Activated CD4-positive, alpha-beta T cell treated with anti-CD3 and anti-CD28 coated beads for 24 hours (primary cell): ENCODE data around the gene ASRGL1.
"Not testable (repeated sequence)": the region's sequence is repeated elsewhere in the genome, so short reads cannot be mapped to it uniquely, and the experiment has no call there.

Experiments
- DNase-seq, 2 donors: peaks; one replicate each; pipeline ENCODE4 v3.0.0-alpha.2; 2020; ENCODE audit warnings: low read depth in 2 of 2

The ASRGL1 gene

GRCh38 chr11:62337303-62338181 lies at the start of gene ASRGL1:
Gene ASRGL1 (plus strand): TSS chr11:62337448. CDS start chr11:62337978, 530 bp downstream.
- DNase-seq, result peak; percentile 54 to 69

- DNase-seq, result no peak
Measured at GRCh38 chr11:62295504-62295903, 41.7 kb upstream of the ASRGL1 start.

DNA sequence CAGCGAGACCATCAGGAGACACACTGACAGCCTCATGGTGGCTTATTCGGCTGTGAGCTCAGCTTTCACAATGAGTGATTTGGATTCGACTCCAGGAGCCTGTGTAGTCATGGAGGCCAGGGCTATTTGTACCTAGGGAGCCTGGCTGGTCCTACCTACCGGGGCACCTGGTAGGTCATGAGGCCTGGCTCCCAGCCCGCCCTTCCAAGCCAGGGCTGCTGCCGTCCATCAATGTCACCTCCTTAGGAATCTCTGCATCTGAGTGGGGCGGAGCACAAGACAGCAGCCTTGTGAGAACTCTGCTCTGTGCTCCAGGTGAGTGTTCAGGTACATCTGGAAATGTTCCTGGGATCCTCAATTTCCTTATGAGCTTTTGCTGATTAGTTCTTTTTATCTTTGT lies 38.3 kb upstream of the ASRGL1 start, which contains the start of gene SCGB1D4:
Gene SCGB1D4 (minus strand): TSS at position 101 of the 400 bp plus-strand sequence. CDS start 65 bp downstream, at position 36.
- no peak for DNase-seq

GRCh38 chr11:62306227-62306626 lies 31.0 kb upstream of the ASRGL1 start:
- DNase-seq, result no peak

- no peak for DNase-seq
Measured at GRCh38 chr11:62307950-62308349, 29.3 kb upstream of the ASRGL1 start.

DNA sequence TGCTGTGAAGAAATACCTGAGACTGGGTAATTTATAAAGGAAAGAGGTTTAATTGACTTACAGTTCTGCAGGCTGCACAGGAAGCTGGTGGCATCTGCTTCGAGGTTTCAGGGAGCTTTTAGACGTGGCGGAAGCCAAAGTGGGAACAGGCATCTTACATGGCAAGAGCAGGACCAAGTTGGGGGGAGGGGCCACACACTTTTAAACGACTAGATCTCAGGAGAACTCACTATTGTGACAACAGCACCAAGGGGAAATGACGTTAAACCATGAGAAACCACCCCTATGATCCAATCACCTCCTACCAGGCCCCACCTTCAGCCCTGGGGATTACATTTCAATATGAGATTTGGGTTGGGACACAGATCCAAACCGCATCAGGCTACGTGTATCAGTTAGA lies 27.3 kb upstream of the ASRGL1 start:
- DNase-seq, result no peak

DNA sequence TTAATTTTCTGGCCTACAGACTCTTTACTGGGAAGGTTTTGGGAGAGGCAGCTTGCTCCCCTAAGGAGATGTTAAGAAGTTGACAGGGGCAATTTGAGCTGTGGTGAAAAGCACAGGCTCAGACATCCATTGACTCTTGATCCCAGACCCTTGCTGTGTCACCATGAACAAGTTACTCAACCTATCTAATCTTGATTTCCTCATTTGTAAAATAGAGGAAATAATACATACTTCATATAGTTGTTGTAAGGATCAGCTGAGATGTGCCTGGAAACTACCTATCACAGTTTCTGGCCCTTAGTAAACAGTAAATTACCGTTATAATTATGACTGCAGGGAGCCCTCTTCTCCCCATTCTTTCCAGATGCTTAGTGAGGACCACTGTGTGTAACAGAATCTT lies 21.8 kb upstream of the ASRGL1 start:
- DNase-seq, result no peak

- no peak for DNase-seq
Measured at GRCh38 chr11:62322524-62322923, 14.7 kb upstream of the ASRGL1 start.

DNA sequence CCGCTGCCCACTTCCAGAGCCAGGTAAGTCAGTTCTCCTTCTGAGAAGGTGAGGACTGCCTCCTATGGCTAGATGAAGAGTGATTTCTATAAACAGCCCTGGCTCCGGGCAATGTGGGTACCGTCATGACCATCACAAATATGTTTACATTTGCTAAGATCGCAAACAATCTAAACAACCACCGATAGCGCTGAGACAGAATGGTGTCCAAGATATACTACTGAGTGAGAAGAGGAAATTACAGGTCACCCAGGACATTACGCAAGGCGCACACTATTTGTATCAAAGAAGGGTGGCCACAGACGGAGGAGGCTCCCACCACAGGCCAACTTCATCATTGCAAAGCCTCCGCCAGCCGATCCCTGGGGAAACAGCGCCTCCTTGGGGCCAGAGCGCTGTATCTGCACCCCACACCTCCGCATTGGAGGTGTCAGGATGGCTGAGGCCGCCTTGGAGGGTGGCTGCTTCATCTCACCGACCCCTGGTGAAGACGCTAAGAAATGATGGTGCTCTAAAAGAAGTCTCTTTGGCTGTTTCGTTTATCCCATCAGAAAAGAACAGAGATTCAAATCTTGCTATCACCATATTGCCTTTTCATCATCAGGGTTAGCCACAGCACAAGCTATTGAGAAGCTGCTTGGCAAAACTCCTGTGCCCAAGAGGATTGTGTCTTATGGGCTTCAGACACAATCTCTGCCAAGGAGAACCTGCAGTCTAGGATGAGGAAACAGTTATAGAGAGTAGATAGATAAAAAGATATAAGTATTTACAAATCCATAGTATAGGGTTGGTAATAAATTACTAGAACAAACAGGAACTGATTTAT lies 12.3 kb upstream of the ASRGL1 start:
- DNase-seq, result peak; percentile 10 to 71

- not testable (repeated sequence) for DNase-seq
Measured at GRCh38 chr11:62325781-62326180, 11.5 kb upstream of the ASRGL1 start.

DNA sequence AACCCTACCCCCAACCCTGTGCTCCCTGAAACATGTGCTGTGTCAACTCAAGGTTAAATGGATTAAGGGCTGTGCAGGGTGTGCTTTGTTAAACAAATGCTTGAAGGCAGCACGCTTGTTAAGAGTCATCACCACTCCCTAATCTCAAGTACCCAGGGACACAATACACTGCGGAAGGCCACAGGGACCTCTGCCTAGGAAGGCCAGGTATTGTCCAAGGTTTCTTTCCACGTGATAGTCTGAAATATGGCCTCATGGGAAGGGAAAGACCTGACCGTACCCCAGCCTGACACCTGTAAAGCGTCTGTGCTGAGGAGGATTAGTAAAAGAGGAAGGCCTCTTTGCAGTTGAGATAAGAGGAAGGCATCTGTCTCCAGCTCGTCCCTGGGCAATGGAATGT lies 10.5 kb upstream of the ASRGL1 start:
- not testable (repeated sequence) for DNase-seq

DNA sequence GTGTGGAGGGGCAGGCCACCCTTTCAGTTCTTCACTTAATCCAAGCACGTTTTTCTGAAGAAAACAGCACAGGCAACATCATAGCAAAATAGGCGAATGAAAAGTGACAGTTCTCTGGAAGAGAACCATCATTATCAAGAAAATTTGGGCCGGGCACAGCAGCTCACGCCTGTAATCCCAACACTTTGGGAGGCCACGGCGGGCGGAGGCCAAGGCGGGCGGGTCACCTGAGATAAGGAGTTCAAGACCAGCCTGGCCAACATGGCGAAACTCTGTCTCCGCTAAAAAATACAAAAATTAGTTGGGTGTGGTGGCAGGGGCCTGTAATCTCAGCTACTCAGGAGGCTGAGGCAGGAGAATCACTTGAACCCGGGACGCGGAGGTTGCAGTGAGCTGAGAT lies 9.7 kb upstream of the ASRGL1 start:
- DNase-seq, result not testable (repeated sequence)

DNA sequence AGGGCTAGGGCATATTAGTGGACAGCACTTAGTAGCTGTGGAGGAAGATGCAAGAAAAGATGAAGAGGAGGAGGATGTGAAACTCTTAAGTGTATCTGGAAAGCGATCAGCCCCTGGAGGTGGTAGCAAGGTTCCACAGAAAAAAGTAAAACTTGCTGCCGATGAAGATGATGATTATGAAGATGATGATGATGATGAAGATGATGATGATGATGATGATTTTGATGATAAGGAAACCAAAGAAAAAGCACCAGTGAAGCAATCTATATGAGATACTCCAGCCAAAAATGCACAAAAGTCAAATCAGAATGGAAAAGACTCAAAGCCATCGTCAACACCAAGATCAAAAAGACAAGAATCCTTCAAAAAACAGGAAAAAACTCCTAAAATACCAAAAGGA lies 6.0 kb upstream of the ASRGL1 start:
- DNase-seq, result not testable (repeated sequence)

GRCh38 chr11:62333768-62334167 lies 3.5 kb upstream of the ASRGL1 start:
- DNase-seq, result no peak

DNA sequence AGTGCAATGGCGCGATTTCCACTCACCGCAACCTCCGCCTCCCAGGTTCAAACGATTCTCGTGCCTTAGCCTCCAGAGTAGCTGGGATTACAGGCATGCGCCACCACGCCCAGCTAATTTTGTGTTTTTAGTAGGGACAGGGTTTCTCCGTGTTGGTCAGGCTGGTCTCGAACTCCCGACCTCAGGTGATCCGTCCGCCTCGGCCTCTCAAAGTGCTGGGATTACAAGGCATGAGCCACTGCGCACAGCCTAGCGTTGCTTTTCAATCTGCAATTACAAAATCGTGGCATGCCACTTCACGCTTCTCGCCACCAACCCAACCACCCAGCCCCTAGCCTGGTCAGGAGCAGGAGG lies 322 bp upstream of the ASRGL1 start:
- not testable (repeated sequence) for DNase-seq

DNA sequence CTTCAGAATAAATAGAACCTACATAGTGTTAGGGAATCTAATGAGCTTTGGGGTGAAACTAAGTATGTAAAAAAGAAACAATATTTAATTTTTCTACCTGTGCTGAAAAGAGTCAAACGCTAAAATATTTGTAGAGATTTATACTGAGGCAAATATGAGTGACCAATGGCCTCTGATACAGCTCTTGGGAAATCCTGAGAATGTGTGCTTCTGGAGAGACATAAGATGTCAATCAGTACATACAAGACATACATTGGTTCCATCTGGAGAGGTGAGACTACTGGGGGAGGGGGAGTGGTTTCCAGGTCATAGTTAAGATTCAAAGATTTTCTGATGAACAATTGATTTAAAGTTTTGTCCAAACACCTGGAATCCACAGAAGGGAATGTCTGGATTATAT lies 970 bp downstream of the ASRGL1 start:
- no peak for DNase-seq

DNA sequence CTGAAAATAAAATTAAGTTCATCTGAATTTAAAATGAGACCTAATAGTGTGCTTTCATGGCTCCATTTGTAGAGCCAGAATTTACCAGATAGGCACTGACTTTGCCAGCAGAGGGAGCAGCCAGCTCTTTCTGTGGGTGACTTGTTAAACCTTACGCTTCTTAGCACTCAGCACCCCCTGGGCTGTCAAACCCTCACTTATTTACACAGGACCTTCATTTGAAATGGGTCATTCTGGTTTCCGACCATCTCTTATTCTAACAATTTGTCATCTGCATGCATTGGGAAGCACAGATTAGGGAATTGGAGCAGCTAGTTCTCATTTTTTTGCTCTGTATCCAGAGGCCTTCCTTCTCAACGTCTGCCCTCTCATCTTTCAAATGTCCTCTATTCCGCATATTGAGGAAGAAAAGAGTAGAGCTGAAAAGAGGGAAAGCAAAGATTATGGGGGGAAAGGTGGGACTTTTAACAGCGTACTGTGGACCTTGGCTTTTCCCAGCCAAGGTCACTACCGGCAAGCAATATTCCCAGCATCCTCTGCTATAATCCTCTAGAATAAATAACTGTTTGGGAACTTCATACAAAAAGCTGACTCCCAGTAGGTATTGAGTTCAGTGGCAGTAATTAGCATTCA lies 3.1 kb downstream of the ASRGL1 start:
- DNase-seq, result peak; percentile 34 to 39

DNA sequence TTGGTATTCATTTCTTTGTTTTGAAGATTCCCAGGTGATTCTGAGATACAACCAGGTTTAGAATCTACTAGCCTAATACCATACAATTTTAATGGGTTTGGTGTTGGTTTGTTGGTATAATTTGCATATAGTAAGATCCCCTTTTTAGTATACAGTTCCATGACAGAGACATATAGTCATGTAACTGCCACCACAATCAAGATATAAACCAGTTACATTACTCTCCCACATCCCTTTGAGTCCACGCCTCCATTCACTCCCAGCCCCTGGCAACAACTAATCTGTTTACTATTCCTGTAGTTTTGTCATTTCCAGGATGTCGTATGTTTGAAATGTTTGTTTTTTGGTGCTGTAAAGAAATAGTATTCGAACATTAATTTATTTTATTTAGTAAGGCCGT lies 4.3 kb downstream of the ASRGL1 start:
- DNase-seq, result no peak

GRCh38 chr11:62343646-62344190 lies 6.5 kb downstream of the ASRGL1 start:
- not testable (repeated sequence) for DNase-seq

GRCh38 chr11:62344210-62344609 lies 7.0 kb downstream of the ASRGL1 start:
- no peak for DNase-seq

DNA sequence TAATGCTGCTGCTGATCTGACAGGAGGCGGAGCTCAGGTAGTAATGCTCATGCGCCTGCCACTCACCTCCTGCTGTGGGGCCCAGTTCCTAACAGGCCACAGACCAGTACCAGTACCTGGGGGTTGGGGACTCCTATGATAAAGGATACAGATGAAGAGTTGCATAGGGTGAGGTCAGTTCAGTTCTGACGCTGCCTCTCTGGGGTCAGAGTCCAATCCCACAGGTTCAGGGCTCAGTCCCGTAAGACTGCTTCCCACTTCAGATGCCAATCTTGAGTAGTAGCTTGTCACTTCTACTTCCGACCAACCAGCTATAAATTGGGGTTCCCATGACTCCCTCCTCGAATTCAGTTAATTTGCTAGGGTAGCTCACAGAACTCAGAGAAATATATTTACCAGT lies 8.6 kb downstream of the ASRGL1 start:
- no peak for DNase-seq
